ENCODE data around the gene CORIN.

GRCh38 chr4:47829438-47829837, 8.4 kb downstream of the CORIN start:
- no peak for TF ChIP-seq CTCF (IDR thresholded peaks at IDR 0.05)
- TF ChIP-seq POLR2AphosphoS5 (IDR thresholded peaks at IDR 0.05): no peak
- no peak for TF ChIP-seq POLR2A (IDR thresholded peaks at IDR 0.05)

Measured in suprapubic skin (tissue), 4 donors.